ENCODE results near the gene ZFYVE28.

ZFYVE28 gene

DNA sequence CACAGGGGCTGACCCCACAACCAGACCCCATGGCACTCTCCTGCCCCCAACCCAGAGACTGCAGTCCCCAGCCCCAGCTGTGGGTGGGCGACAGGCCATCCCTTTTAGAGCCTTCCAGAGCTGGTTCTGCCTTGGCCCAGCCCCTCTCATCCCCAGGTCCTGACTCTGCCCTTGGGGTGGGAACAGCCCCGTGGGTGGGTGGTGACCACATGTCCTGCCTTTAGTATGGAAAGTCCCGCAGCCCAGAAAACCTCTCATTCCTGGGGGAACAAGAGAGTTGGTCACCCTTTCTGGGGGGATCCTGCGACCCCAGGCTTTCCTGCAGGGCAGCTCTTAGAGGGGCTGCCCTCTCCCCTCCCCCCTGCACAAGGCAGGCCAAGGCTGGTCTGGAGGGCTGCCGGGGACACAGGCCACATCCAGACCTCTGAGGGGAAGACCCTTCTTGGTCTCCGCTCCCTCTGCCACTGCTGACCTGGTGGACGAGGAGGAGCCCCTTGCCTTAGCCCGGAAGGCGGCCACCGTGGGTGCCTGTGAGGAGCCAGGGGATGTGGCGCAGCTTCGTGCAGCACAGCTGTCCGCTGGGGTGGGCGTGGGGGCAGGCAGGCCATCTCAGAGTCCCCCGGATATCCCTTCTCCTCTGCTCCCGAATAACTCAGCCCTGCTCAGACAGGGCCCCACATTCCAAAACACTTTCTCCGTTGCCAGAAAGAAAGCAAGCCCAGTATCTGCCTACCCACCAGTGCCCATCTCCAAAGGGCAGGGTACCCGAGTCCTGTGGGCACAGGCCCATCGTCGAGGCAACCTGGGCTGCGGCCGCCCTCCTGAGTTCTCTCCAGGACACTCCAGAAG, 149.9 kb downstream of the ZFYVE28 start:
- DNase-seq, result no peak

DNA sequence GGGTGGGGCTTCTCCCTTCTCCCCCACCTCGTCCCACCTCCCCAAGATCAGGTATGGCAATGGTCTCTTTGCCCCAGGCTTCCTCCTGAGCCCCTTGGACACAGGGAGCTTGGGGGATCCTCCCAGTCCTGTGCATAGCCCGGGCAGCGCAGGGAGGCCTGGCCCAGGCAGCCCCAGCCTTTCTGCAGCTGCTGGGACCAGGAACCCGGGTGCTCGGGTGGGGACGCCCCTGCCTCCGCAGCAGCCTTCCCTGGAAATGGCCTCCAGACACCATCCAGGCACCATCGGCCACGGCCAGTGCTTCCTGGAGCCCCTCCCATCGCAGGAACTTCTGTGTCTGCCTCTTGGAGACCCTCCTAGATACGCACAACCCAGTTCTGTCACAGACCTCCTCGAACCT, 150.6 kb downstream of the ZFYVE28 start:
- DNase-seq, result no peak

DNA sequence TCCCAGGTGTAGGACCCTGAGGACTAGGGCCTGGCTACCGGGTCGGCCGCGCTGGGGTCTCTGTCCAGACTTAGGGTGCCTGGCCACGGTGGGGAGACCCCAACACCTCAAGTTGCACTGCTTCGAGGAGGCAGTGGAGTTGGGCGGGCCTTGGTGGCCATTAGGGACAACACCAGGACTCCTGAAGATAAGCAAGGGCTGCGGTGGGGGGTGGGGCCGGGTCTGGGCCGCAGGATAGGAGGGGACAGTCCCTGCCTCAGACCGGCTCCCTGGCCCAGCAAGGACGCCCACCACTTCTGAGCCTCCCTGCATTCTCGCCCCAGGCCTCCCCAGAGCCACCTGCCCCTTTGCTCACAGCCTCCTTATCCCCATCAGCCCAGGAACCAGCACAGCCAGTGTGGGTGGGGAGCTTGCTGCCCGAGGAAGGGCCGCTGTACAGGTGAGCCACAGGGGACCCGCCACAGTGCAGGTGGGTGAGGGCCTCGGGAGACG, 151.1 kb downstream of the ZFYVE28 start:
- DNase-seq, result no peak

DNA sequence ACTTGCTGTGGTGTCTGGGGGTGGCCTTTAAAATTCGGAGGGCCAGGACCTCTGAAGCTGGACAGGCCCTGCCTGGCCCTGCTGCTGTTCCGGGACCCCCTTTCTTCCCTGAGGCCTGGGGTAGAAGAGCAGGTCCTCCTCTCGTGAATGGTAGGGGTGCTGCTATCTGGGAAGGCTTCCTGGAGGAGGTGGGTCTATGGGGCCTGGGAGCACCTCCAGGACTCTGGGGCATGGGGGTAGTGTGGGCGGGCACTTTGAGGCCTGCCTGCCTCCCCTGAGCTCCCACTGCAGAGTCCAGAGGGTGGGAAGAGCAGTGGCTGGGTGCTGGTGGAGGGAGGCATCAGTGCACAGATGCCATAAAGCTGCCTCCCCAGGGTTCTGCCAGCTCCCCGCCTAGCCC, 151.6 kb downstream of the ZFYVE28 start:
- DNase-seq, result no peak

DNA sequence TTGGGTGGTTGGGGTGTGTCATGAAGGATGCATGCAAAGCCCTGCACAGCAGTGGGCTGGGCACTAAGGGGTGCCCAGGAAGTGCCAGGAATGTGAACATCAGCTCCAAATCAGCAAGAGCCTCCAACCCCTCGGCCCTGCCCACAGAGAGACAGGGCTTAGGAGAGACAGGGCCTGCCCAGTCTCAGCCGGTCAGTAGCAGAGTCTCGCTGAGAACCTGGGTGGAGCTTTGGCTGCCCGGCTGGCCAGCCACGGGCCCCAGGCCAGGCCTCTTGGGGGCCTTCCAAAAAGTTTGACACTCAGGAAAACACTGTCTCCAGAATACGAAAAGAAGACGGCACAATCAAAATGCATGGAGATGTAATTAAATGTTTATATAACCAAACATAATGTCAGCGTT, 152.3 kb downstream of the ZFYVE28 start:
- DNase-seq, result no peak

DNA sequence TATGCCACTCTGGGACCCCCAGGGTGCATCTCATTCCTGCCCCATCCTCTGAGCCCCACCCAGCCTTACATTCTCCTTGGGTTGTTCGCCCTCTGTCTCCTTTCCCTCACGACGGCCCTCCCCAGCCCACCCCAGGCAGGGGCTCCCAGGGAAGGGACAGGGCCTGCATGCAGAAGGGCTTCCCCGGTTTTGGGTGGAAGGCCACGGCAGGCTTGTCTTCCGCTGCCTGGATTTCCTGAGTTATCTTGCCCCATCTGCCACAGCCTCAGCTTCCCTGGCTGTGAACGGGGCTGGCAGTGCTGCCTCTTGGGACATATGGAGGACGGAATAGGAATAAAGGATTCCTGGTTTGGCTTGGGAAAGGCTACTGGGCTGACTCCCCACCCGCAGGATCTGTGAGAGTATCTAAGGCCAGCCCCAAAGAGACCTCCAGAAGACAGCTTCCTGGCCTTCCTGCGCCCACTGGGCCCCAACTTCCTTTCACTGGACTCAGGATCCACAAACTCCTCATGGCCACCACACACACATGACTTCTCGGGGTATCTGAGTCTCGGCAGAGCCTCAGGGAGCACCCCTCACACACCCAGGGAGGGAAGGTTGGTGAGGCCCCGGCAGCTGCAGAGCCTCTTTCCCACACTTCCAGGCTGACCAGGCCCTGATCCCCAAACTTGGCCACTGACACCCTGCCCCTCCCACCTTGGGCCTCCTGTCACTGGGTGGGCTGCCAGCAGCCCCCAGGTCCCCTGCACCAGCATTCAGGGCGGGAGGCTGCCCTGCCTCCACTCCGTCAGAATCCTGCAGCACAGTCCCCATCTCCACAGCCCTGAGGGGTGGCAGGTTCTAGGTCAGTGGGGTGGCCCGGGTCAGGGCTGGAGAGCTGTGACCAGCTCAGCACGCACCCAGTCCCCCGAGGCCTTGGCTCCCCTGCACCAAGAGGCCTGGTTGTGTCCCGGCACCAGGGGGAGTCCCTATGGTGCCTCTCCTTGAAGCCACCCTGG, 153.0 kb downstream of the ZFYVE28 start:
- DNase-seq, result no peak

DNA sequence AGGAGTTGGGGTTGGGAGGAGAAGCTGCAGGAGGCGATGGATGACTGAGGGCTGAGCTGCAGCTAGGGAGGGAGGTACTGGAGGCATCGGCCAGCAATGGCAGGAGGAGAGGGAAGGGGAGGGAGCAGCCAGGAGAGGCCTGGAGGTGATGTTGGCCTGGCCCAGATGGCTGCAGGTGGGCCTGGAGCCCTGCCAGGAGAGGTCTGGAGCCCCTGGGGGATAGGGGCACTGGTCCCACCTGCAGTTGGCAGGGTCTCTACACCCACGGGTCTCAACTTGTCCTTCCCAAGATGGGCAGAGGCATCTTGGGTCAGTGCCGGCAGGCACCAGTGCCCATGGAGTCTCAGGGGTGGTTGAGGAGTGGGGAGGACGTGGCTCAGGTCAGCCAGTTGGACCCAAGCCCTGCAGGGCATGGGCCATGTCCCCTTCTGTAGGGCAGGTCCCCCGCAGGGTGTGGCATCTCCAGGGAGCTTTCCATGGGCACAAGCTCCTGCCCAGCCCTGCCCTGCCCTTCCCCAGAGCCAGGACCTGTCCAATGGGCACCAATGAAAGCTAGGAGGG, 153.9 kb downstream of the ZFYVE28 start:
- no peak for DNase-seq

DNA sequence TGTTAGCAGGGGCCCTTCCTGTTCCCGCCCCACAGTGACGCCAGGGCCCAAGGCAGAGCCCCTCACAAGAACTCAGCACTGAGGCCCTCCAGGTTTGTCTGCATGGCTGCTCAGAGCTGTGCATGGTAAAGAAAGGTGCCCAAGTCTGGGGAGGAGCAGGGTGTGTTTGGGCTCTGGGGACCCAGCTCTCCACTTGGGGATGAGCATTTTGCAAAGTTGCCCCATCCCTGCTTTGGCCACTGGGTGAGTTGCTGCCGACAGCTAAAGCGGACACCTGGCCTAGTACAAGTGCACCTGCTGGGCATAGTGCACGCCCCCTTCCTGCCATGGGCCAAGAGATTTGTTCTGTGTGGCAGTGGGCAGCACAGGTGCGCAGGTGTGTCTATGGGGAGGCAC, 154.5 kb downstream of the ZFYVE28 start:
- DNase-seq, result no peak

DNA sequence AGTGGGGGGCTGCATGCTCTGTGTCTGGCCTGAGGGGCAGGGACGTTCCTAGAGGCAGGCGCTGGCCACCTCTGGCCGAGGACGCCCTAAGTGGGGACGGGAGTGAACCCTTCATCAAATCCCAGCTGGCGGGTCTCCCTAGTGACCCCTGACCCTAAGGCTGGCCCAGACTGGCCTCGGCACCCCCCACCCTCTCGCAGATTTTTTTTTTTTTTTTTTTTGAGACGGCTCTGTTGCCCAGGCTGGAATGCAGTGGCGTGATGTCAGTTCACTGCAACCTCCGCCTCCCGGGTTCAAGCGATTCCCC, 155.5 kb downstream of the ZFYVE28 start:
- no peak for DNase-seq

DNA sequence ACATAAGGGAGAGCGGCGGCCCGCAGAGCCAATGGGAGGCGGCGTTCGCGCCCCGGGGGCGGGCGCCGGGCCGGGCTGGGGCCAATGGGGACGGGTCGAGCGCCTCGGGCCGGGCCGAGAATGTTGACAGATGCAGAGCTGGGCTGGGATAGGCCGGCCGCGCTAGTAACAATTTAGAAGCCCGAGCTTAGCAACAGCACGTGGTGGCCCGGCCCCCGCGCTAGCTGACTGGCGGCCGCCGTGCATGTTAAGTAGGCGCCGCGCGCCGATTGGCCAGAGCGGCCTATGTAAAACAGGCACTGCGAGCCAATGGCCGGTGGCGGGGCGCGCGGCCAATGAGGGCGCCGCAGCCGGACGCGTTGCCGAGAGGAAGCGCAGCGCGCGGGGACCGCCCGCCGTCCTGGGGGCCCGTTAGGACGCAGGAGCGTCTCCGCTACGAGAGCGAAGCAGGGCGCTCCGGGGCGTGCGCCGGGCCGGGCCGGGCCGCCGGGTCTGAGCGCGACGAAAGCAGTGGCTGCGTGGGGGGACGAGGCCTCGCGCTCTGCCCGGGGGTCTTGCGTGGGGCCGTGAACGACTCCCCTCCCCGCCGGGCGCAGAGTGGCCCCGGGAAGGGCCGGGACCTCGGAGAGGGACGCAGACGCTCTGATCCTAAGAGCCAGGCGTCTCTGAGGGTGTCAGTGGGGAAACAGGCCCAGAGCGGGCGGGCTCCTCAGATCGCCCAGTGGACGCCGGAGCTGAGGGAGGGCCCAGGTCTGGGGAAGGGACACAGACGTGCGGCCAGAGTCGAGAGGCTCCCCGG, 156.1 kb downstream of the ZFYVE28 start:
- DNase-seq, result peak; percentile 95 to 96

DNA sequence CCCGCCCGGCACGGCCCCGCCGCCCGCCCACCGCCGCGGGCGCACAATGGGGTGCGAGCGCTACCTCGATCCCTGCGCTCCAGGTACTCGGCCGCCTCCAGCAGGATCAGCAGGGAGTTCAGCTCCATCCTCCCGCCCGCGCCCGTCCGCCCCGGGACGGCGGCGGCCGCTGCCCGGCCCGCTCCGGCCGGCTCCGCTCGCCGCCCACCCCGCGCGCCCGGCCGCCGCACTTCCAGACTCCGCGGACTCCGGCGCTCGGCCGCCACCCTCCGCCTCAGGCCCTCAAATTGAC, 156.6 kb downstream of the ZFYVE28 start, which contains the start of gene MXD4:
MXD4 (minus strand) TSS at position 257 of the 292 bp plus-strand sequence; CDS start at position 128, 129 bp downstream.
- no peak for DNase-seq

DNA sequence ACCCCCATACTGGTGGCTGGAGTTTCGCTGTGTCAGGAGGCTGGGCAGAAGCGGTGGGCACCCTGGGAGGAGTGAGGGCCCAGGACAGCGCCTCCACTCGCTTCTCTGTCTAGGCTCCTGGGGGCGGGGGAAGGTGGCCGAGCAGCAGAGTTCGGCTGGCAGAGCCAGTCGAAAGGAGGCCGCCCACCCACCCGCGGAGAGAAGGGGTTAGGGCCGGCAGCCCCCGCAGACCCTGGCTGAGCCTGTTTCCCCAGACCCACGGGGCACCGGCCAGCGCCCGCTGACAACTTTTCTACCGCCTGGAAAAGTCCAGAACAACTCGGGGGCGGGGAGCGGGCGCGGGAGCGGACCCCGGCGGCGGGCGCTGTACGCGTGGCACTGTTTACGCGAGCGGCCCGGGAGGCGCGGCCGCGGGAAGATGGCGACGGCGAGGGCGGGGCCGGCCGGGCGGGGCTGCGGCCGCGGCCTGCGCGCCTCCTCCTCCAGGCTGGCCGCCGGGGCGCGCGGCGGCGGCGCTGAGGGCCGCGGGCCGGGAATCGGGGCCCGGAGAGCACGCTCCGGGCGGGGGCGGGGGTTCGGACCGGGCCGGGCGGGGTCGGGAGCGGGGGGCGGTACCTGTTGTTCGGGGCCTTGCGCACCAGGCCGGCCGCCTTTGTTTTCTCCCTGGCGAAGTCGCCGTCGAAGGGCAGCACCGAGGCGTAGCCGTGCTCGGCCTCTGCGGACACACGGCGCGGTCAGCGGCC, 157.2 kb downstream of the ZFYVE28 start:
- DNase-seq, result peak; percentile 46 to 59

DNA sequence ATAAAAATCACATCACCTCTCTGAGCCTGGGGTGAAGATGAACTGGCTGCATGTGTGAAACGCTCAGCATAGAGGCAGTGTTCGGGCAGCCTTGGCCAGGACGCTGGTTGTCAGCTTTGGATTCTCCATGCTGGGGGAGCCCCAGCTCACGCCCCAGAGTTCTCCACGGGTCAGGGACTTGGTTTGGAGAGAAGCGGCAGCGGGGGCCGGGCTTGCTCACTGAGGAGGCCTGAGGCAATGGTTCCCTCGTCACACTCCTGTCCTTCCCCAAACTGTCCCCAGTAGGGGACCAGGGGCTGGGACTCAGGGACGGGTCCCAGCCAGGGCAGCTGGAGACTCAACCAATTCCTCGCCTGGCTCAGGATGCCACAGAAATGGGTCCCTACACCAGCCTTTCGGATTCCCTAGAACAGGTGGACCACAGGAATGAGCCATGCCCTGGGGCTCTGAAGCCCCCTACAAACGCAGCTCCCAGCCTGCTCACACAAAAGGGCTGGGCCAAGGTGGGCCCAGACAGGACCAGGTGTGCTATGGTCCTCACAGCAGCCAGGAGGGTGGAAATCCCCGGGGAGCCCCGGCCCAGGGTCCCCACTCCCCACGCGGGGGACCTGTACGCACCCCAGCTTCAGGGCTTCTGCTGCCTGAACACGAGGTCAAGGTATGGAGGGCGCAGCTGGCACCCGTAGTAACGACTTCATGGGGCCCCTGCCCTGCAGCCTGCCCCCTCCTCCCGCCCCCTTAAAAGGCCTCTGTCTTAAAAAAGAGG, 157.9 kb downstream of the ZFYVE28 start:
- no peak for DNase-seq

DNA sequence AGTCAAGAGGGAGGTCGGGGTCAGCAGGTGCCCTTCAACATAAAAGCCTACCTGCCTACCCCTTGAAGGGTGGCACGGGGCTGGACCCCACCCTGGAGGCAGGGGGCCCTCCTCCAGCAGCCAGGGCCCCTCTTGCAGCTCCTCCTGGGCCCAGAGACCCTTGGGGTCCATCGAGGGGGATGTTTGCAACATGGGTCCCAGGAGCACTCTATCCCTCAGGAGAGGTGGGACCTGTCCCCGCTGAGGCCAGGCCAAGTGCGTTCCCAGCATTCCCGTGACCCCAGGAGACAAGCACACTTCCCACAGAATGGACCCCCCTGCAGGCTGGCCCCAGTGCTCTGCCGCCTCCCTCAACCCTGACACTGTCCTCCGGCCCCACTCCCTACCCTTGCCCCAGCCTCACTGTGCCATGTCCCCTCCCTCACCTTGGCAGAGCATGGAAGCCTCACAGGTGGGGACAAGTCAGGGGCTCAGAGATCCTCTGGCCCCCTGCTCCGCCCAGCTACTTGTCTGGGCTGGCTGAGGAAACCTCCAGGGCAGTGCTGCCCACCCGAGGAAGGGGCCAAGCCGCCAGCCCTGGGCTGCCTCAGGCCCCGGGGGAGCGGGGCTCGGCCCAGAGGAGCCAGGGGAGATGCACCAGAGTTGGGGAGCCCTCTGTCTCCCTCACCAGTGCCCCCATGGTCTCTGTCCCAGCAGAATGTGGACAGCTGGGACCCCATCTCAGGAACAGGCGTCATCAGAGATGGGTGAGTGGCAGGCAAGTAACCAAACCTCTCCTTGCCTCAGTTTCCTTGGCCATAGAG, 158.7 kb downstream of the ZFYVE28 start:
- no peak for DNase-seq

DNA sequence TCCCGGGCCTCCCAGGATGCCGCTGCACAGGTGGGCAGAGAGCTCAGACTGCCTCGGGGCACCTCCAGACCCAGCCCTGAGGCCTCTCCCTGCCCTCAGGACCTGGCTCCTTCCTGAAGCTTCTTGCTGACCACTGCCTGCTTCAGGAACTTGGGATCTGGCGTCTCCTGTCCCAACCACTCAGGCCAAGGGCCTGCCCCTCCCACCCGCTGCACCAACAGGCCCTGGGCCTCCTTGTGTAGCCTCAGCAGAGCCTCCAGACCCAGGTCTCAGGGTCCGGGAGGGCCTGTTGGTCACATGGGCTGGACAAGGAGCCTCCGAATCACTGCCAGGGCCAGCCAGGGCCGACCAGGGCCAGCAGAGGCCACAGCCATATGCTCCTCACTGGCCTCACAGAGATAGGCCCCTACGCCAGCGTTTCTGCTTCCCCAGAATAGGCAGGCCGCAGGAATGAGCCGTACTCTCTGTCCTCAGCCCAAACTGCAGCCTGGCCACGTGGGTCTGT, 159.4 kb downstream of the ZFYVE28 start:
- no peak for DNase-seq

DNA sequence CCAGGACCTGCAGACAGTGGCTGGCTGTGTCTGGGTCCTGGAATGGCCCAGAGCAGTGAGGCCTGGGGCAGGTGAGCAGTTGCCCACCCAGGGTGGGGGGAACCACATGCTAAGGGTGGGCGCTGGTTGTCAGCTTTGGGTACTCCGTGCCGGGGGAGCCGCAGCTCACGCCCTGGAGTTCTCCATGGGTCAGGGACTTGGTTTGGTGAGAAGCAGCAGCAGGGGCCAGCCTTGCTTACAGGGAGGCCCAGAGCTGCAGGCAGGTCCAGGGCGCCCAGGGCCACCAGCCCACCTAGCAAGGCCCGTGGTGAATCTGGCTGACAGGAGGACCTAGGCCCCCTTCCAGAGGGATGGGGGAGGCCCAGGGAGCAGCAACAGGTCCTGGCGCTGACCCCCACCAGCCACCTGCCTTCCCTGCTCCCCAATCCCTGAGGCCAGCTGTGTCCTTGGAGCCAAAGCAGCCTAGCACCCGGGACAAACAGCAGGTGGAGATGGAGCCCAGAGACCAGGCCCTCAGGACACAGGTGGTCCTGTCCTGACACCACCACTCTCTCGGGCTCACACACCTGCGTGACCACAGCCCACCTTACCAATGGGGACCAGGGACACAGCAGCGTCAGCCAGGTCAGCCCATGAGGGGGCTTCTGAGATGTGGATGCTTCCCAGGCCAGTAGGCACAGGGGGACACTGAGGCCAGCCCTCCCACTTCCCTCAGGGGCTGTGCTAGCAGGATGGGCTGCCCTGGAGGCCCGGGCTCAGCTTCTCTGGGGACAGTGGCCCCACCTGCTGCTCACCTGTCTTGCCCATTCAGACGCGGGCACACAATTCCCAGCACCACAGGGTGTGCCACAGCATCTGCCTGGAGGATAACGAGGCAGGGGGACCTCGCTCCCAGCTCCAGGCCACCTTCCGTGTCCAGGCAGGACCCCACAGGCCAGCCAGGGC, 160.1 kb downstream of the ZFYVE28 start:
- no peak for DNase-seq

DNA sequence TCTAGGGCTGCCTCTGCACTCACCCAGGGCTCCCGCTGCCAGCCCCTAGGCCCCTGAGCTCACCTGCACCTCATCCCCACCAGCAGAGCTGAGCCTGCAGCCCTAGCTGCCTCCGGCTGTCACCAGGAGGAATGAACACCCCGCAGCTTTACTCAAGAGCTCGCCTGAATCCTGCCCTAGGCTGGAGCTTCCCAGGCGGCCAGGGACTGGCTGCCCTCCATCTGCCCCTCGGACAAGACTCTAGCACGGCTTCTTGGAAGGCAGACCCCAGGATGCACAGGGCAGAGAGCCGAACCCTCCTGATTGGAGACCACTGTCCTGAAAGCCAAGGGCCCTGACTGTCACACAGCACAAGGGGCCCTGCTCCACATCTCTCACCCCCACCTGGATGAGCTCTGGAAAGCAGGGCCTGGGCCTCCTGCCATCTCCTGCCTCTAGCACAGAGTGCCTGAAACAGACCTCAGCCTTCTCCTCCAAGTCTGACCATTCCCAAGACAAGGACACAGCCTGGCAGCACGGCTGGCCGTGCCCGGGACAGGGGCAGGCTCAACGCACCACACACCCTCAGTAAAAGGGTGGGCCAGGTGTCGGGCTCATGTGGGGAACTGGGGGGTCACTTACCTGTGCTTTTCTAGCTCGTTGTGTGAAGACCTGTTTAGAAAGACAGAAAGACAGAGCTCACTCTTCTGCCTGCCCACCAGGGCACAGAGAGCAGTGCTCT, 160.9 kb downstream of the ZFYVE28 start:
- no peak for DNase-seq

DNA sequence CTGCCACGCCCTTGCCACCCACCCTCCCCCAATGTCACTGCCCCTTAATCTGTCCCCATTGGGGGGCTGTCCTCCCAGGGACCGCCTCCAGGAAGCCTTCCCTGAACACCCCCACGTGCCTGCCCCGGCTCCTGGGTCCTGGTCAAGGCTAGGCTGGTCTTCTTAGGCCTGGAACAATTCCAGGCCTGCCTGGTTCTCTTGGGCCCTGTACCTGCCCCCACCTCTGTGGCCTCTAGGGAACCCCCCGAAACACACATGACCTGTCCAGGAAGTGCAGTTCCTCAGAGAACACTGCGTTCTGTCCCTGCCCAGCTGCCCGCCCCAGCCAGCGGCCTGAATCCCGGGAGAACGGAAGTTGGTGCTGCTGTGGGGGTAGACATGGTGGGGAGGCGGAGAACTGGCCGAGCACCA, 161.7 kb downstream of the ZFYVE28 start:
- no peak for DNase-seq

Data from activated CD4-positive, alpha-beta T cell treated with anti-CD3 and anti-CD28 coated beads, Interleukin-2, amount 50 U/mL, for 48 hours (primary cell).